GM21360 (cell line): ENCODE measurements around the gene ATF5.

Experiments
- ATAC-seq: cut with Tn5 transposase; IDR thresholded peaks from one replicate; pipeline ENCODE4 v1.9.1; 2021; ENCODE audit warnings: mild to moderate bottlenecking, moderate library complexity; ENCODE audit not compliant: unreplicated experiment

ATF5 gene

GRCh38 chr19:49972841-49973240 is 43.8 kb downstream of the ATF5 start:
- ATAC-seq = no peak

GRCh38 chr19:49973987-49974386 is 45.0 kb downstream of the ATF5 start:
- ATAC-seq = no peak

- no peak for ATAC-seq
These were observed 46.0 kb downstream of the ATF5 start for GRCh38 chr19:49975051-49975450.

GRCh38 chr19:49976496-49976895 is 47.5 kb downstream of the ATF5 start:
- no peak for ATAC-seq

GRCh38 chr19:49977076-49977475 is 48.1 kb downstream of the ATF5 start:
- no peak for ATAC-seq

- ATAC-seq = no peak
These were observed 48.9 kb downstream of the ATF5 start for GRCh38 chr19:49977881-49978280.

GRCh38 chr19:49978324-49978723 is 49.3 kb downstream of the ATF5 start:
- ATAC-seq = no peak

GRCh38 chr19:49981603-49982593 is 52.9 kb downstream of the ATF5 start:
- no peak for ATAC-seq
